HepG2 (cell line): ENCODE results near the gene HTATIP2. TPM values are rescaled to one million over a fixed set of nuclear protein-coding genes. Genes with fewer than 3 reads are reported as not detected.

Source experiments
- ARHGAP35 ChIP-seq: sonication (generic); formaldehyde crosslinking; IDR thresholded peaks from 2 replicates; pipeline ENCODE4 v1.9.0; 2022; ENCODE audit warnings: mild to moderate bottlenecking, inconsistent platforms, moderate library complexity, missing genetic modification reagents, borderline replicate concordance
- ARID2 ChIP-seq: sonication (generic); formaldehyde crosslinking; IDR thresholded peaks from 2 replicates; pipeline ENCODE4 v1.8.1; 2022; ENCODE audit warnings: mild to moderate bottlenecking, missing genetic modification reagents, borderline replicate concordance
- ATM ChIP-seq: fragments of 450-650 bp; IDR thresholded peaks from 2 replicates; pipeline ENCODE4 v1.7.1; 2017; ENCODE audit warnings: mild to moderate bottlenecking, borderline replicate concordance
- BRF2 ChIP-seq: sonication (generic); formaldehyde crosslinking; IDR thresholded peaks from 2 replicates; pipeline ENCODE4 v1.8.1; 2022; ENCODE audit warnings: mild to moderate bottlenecking, missing genetic modification reagents
- CBX1 ChIP-seq: IDR thresholded peaks from one replicate; pipeline ENCODE4 v1.6.1; 2016; ENCODE audit warnings: antibody characterized with exemption, low read depth
- CEBPG ChIP-seq: IDR thresholded peaks from 2 replicates; pipeline ENCODE4 v1.6.1; 2016
- ELF3 ChIP-seq: IDR thresholded peaks from 2 replicates; pipeline ENCODE4 v1.6.1; 2016; ENCODE audit warnings: missing genetic modification reagents, missing compliant biosample characterization
- FOXO1 ChIP-seq: sonication (generic); formaldehyde crosslinking; IDR thresholded peaks from 2 replicates; pipeline ENCODE4 v1.4.0; 2020; ENCODE audit warnings: missing genetic modification reagents
- FOXP1 ChIP-seq, 2 experiments: fragments of 450-650 bp in 1 of 2; IDR thresholded peaks; 2 replicates each; pipeline ENCODE4 v1.6.1; 2017 to 2018; ENCODE audit warnings: antibody characterized with exemption in 1 of 2
- HNF4A ChIP-seq: sonication (generic); formaldehyde crosslinking; IDR thresholded peaks from 2 replicates; pipeline ENCODE4 v1.4.0; 2020; ENCODE audit warnings: missing genetic modification reagents
- HNRNPUL1 ChIP-seq: fragments of 200-400 bp; formaldehyde crosslinking; IDR thresholded peaks from 2 replicates; pipeline ENCODE4 v1.6.1; 2017; ENCODE audit warnings: low read depth, mild to moderate bottlenecking, low read length, moderate library complexity
- MED8 ChIP-seq: sonication (generic); formaldehyde crosslinking; IDR thresholded peaks from 2 replicates; pipeline ENCODE4 v1.8.1; 2023; ENCODE audit warnings: mild to moderate bottlenecking, missing genetic modification reagents; ENCODE audit not compliant: insufficient replicate concordance
- MYNN ChIP-seq: sonication (generic); formaldehyde crosslinking; IDR thresholded peaks from 2 replicates; pipeline ENCODE4 v1.4.0; 2020; ENCODE audit warnings: mild to moderate bottlenecking, low read depth, missing genetic modification reagents
- PATZ1 ChIP-seq: sonication (generic); formaldehyde crosslinking; IDR thresholded peaks from 2 replicates; pipeline ENCODE4 v1.4.0; 2020; ENCODE audit warnings: missing genetic modification reagents
- PPARG ChIP-seq: conservative IDR thresholded peaks from 2 replicates; pipeline ENCODE4 v1.6.1; 2016; ENCODE audit warnings: missing biosample characterization, missing genetic modification reagents
- PRMT3 ChIP-seq: sonication (generic); formaldehyde crosslinking; IDR thresholded peaks from 2 replicates; pipeline ENCODE4 v1.8.1; 2022; ENCODE audit warnings: low read depth, mild to moderate bottlenecking, moderate library complexity, missing genetic modification reagents, borderline replicate concordance
- PRPF4 ChIP-seq: fragments of 200-400 bp; formaldehyde crosslinking; IDR thresholded peaks from 2 replicates; pipeline ENCODE4 v1.6.1; 2016; ENCODE audit warnings: low read length, low read depth; ENCODE audit not compliant: poor library complexity, severe bottlenecking
- RCOR2 ChIP-seq: IDR thresholded peaks from 2 replicates; pipeline ENCODE4 v1.6.1; 2016; ENCODE audit warnings: missing biosample characterization, missing genetic modification reagents
- RXRB ChIP-seq: IDR thresholded peaks from 2 replicates; pipeline ENCODE4 v1.6.1; 2016; ENCODE audit warnings: borderline replicate concordance, missing genetic modification reagents, missing compliant biosample characterization
- SMC3 ChIP-seq: IDR thresholded peaks from 2 replicates; pipeline ENCODE4 v1.6.1; 2011; ENCODE audit warnings: low read length, improper control_type of control experiment
- SOX13 ChIP-seq, 3 experiments: fragments of 450-650 bp in 1 of 3; sonication (generic) in 1 of 3; formaldehyde crosslinking in 1 of 3; IDR thresholded peaks in 2 of 3; conservative IDR thresholded peaks in 1 of 3; 2 replicates each; pipeline versions ENCODE4 v1.5.0 to v1.6.1; 2016 to 2020; ENCODE audit warnings: antibody characterized with exemption in 1 of 3, mild to moderate bottlenecking in 1 of 3, missing compliant biosample characterization in 1 of 3, missing genetic modification reagents in 1 of 3, moderate library complexity in 1 of 3
- ZFP62 ChIP-seq: sonication (generic); formaldehyde crosslinking; IDR thresholded peaks from 2 replicates; pipeline ENCODE4 v1.4.0; 2020; ENCODE audit warnings: missing genetic modification reagents
- ZNF331 ChIP-seq: sonication (generic); formaldehyde crosslinking; IDR thresholded peaks from 2 replicates; pipeline ENCODE4 v1.4.0; 2020; ENCODE audit warnings: missing genetic modification reagents
- ZNF614 ChIP-seq: IDR thresholded peaks from 2 replicates; pipeline ENCODE4 v1.6.1; 2018; ENCODE audit warnings: missing biosample characterization, missing genetic modification reagents, inconsistent platforms, borderline replicate concordance
- ZNF839 ChIP-seq: sonication (generic); formaldehyde crosslinking; IDR thresholded peaks from 2 replicates; pipeline ENCODE4 v1.4.0; 2020; ENCODE audit warnings: missing genetic modification reagents, mild to moderate bottlenecking, borderline replicate concordance
- ZSCAN12 ChIP-seq: sonication (generic); formaldehyde crosslinking; IDR thresholded peaks from 2 replicates; pipeline ENCODE4 v1.9.0; 2021; ENCODE audit warnings: mild to moderate bottlenecking, missing genetic modification reagents
- polyA plus RNA-seq, 8 experiments: library from polyadenylated mRNA; depleted of rRNA in 3 of 8; stranded (reverse) in 7 of 8; unstranded in 1 of 8; fragments of >200 nt; fragmentation: Illumina TruSeq in 4 of 8; extraction: Trizol in 4 of 8; gene quantifications; 2 replicates each; pipeline versions ENCODE4 v1.2.1 to v1.2.3, GENCODE V29; 2011 to 2016; ENCODE audit warnings: low read depth in 4 of 8, missing spikeins in 1 of 8, mixed read lengths in 1 of 8; ENCODE audit not compliant: insufficient read depth in 1 of 8
- total RNA-seq, 5 experiments: library from RNA; depleted of rRNA; stranded (reverse); fragments of >200 nt; fragmentation: Illumina TruSeq; extraction: Trizol; gene quantifications; 2 replicates each; pipeline ENCODE4 v1.2.3, GENCODE V29; 2016; ENCODE audit warnings: low read depth in 1 of 5

HTATIP2 gene
- total and polyA plus RNA-seq, 2 of the 13 experiments (the other 11 are each of a cell fraction or from before 2014, with no cell fraction given): not detected

DNA sequence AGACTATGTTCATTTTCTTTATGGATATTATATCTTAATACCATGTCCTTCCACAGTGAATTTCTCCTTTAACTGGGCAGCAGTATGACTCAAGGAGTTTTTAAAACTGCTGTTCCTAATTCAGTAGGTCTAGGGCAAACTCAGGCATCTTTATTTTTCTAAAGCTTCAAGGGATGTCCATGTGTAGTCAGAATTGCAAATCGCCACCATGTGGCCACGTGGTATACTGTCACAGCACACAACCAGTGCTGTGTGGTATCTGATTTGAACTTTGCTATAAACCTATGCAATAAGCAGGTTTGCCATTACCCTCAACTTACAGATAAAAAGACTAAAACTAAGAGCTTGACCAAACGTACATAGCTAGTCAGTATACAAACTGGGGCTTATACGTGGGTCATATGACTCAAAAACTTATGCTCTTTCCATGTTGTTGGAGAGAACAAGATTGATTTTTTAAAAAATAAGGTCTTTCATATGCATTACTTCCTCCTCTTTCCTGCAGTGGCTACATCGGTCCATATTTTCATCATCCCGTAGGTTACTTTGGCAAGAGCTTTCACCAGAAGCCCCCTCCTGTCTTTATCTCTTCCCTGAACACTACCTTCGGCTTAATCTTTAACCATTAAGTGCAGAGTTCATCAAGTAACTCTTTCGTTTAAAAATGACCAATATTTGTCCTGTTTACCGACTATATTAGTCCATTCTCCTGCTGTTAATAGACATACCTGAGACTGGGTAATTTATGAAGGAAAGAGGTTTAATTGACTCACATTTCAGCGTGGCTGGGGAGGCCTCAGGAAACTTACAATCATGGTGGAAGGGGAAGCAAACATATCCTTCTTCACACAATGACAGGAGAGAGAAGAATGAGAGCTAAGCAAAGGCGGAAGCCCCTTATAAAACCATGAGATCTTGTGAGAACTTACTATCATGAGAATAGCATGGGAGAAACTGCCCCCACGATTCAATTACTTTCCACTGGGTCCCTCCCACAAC is 8.0 kb upstream of the HTATIP2 start (continued):
- TF ChIP-seq ZSCAN12 (CRISPR knock-in tag): no peak
- TF ChIP-seq ATM: no peak
- TF ChIP-seq PRPF4: no peak
- TF ChIP-seq SMC3: 0 out of 2 replicates have a peak, but pooled peaks have one; percentile 54
- peak; percentile 19; the same call in 1 of the 2 replicates for TF ChIP-seq ELF3
- TF ChIP-seq HNRNPUL1: 0 out of 2 replicates have a peak, but pooled peaks have one; percentile 24
- no peak for TF ChIP-seq PRMT3 (CRISPR knock-in tag)
- TF ChIP-seq HNF4A (CRISPR knock-in tag): peak; percentile 36
- no peak for TF ChIP-seq MED8 (CRISPR knock-in tag)
- no peak for TF ChIP-seq ZNF614 (CRISPR knock-in tag)
- no peak for TF ChIP-seq ARHGAP35 (CRISPR knock-in tag)
- no peak for TF ChIP-seq BRF2
- no peak for TF ChIP-seq RXRB (CRISPR knock-in tag)
- TF ChIP-seq FOXP1 (IDR thresholded peaks at IDR 0.05): no peak
- TF ChIP-seq FOXP1 (CRISPR knock-in tag; IDR thresholded peaks at IDR 0.05): 0 out of 2 replicates have a peak, but pooled peaks have one; percentile 27
- no peak for TF ChIP-seq SOX13 (IDR thresholded peaks at IDR 0.05)
- TF ChIP-seq SOX13 (CRISPR knock-in tag; conservative IDR thresholded peaks at IDR 0.05 in 1 of 2, IDR thresholded peaks at IDR 0.05 in 1 of 2): peak in 1 of 2 experiments; percentile 19; a peak in 1 of 4 replicates
- TF ChIP-seq ZFP62 (CRISPR knock-in tag): no peak
- no peak for TF ChIP-seq MYNN
- TF ChIP-seq CEBPG: peak; percentile 50; the same call in 1 of the 2 replicates
- no peak for TF ChIP-seq ARID2 (CRISPR knock-in tag)
- no peak for TF ChIP-seq RCOR2 (CRISPR knock-in tag)
- TF ChIP-seq ZNF839: no peak
- 0 out of 2 replicates have a peak, but pooled peaks have one; percentile 9 for TF ChIP-seq PPARG
- peak; percentile 56; the same call in 1 of the 2 replicates for TF ChIP-seq ZNF331
- TF ChIP-seq CBX1: no peak
- TF ChIP-seq FOXO1 (CRISPR knock-in tag): no peak
- TF ChIP-seq PATZ1 (CRISPR knock-in tag): peak; percentile 17; the same call in 1 of the 2 replicates
